Ovary (tissue), 3 donors: ENCODE results near the gene TMEM150B.

Source experiments
- EP300 ChIP-seq: sonication (generic); formaldehyde crosslinking; IDR thresholded peaks from one replicate; pipeline ENCODE4 v1.6.1; 2017; ENCODE audit warnings: antibody characterized with exemption
- POLR2A ChIP-seq: fragments of 450-650 bp; IDR thresholded peaks from one replicate; pipeline ENCODE4 v1.6.1; 2017; ENCODE audit warnings: antibody characterized with exemption, mild to moderate bottlenecking, moderate library complexity
- TF ChIP-seq, protein P1 (sequence below), 3 donors: fragments of 450-650 bp in 2 of 3; fragments of 200-600 bp in 1 of 3; IDR thresholded peaks; one replicate each; pipeline versions ENCODE4 v1.5.1 to v1.8.0; 2016 to 2022; ENCODE audit warnings: antibody characterized with exemption in 3 of 3, mild to moderate bottlenecking in 1 of 3
- donor health status: DM: no; HTN: no; CAD: no.

DNA sequence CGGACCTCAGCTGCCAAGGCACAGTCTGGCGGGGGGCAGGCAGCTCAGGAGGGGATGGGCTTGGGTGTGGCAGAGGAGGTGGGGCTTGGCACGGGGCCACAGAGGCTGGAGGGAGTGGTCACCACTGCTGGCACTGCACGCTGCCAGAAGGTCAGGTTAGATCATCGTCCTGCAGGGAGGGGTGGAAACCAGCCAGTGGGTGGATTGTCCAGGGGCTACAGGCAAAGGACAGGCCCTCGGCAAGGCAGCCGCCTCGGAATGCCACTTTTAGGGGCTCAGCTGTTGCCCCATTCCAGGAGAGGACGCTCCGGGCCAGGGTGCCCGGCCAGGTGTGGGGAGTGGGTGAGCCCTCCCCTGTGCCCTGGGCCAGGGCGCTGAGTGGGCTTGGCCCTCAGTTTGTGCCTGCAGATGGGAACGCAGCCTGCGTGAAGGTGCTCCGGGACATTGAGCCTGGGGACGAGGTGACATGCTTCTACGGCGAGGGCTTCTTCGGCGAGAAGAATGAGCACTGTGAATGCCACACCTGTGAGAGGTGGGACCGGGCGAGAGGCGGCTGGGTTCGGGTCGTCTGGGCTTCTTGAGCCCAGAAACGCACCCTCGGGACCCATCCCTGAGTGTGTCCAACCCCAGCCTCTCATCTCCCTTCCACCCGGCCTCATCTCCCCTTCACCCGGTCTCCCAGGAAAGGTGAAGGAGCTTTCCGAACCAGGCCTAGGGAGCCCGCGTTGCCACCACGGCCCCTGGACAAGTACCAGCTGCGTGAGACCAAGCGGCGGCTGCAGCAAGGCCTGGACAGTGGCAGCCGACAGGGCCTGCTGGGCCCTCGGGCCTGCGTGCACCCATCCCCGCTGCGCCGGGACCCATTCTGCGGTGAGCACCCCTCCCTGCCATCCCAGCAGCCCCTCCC lies 20.9 kb upstream of the TMEM150B start:
- TF ChIP-seq, protein P1, sequence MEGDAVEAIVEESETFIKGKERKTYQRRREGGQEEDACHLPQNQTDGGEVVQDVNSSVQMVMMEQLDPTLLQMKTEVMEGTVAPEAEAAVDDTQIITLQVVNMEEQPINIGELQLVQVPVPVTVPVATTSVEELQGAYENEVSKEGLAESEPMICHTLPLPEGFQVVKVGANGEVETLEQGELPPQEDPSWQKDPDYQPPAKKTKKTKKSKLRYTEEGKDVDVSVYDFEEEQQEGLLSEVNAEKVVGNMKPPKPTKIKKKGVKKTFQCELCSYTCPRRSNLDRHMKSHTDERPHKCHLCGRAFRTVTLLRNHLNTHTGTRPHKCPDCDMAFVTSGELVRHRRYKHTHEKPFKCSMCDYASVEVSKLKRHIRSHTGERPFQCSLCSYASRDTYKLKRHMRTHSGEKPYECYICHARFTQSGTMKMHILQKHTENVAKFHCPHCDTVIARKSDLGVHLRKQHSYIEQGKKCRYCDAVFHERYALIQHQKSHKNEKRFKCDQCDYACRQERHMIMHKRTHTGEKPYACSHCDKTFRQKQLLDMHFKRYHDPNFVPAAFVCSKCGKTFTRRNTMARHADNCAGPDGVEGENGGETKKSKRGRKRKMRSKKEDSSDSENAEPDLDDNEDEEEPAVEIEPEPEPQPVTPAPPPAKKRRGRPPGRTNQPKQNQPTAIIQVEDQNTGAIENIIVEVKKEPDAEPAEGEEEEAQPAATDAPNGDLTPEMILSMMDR (IDR thresholded peaks at IDR 0.05) = no peak
- TF ChIP-seq POLR2A (no peak), EP300 (no peak)
